ENCODE measurements around the gene CTNNBL1.

Gene CTNNBL1

DNA sequence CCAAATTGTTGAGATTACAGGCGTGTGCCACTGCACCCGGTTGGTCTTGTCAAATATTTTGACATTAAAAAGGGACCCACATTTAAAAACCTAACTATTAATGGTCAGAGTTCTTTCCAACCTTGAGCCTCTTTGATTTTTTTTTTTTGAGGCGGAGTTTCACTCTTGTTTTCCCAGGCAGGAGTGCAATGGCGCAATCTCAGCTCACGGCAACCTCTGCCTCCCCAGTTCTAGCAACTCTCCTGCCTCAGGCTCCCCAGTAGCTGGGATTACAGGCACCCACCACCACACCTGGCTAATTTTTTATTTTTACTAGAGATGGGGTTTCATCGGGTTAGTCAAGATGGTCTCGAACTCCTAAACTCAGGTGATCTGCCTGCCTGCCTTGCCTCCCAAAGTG lies 31.3 kb downstream of the CTNNBL1 start:
- TF ChIP-seq, protein P1, sequence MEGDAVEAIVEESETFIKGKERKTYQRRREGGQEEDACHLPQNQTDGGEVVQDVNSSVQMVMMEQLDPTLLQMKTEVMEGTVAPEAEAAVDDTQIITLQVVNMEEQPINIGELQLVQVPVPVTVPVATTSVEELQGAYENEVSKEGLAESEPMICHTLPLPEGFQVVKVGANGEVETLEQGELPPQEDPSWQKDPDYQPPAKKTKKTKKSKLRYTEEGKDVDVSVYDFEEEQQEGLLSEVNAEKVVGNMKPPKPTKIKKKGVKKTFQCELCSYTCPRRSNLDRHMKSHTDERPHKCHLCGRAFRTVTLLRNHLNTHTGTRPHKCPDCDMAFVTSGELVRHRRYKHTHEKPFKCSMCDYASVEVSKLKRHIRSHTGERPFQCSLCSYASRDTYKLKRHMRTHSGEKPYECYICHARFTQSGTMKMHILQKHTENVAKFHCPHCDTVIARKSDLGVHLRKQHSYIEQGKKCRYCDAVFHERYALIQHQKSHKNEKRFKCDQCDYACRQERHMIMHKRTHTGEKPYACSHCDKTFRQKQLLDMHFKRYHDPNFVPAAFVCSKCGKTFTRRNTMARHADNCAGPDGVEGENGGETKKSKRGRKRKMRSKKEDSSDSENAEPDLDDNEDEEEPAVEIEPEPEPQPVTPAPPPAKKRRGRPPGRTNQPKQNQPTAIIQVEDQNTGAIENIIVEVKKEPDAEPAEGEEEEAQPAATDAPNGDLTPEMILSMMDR (IDR thresholded peaks at IDR 0.05; ENCODE audit: low read depth, low read length, missing control alignments) = no peak
- DNase-seq (ENCODE audit: extremely low read depth, low read depth) = no peak

DNA sequence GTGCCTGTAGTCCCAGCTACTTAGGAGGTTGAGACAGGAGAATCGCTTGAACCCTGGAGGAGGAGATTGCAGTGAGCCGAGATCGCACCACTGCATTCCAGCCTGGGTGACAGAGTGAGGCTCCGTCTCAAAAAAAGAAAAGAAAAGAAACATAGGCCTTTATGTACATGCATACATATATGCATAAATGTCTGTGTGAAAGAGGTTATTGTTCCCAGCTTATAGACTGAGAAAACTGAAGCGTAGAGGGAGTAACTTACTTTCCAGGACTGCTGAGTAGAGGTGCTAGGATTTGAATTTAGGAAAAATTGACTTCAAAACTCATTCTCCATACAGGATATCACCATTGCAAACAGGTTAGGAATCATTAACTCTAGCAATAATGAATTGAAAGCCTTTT lies 32.0 kb downstream of the CTNNBL1 start:
- no peak for DNase-seq (ENCODE audit: extremely low read depth, low read depth)
- TF ChIP-seq, protein P1 (IDR thresholded peaks at IDR 0.05; ENCODE audit: low read depth, low read length, missing control alignments) = no peak
- no peak overlapping the region for H3K4me3 ChIP-seq (replicated peaks; ENCODE audit: low read depth, low read length)

More for the DNA sequence above, 31.3 kb downstream of the CTNNBL1 start:
- no peak overlapping the region for H3K4me3 ChIP-seq (replicated peaks; ENCODE audit: low read depth, low read length)

DNA sequence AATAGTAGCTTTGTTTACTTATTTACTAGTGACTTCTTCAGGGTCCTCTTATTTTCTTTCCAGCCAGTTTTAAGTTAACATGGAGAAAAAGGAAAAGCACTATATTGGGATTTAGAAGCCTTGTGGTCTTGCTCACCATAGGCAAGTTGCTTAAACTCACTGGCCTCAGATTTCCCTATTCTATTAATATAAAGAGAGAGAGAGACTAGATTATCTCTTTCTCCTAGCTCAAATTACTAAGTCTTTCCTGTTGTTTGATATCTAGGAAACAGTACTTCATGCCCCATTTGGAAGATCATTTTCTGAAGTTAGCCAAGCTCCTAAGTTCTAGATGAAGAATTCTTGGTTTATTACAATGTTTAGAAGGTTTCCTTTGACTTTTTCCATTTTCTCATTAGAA lies 32.5 kb downstream of the CTNNBL1 start:
- TF ChIP-seq, protein P1 (IDR thresholded peaks at IDR 0.05; ENCODE audit: low read depth, low read length, missing control alignments) = no peak
- no peak for DNase-seq (ENCODE audit: extremely low read depth, low read depth)
- H3K4me3 ChIP-seq (replicated peaks; ENCODE audit: low read depth, low read length) = no peak overlapping the region

DNA sequence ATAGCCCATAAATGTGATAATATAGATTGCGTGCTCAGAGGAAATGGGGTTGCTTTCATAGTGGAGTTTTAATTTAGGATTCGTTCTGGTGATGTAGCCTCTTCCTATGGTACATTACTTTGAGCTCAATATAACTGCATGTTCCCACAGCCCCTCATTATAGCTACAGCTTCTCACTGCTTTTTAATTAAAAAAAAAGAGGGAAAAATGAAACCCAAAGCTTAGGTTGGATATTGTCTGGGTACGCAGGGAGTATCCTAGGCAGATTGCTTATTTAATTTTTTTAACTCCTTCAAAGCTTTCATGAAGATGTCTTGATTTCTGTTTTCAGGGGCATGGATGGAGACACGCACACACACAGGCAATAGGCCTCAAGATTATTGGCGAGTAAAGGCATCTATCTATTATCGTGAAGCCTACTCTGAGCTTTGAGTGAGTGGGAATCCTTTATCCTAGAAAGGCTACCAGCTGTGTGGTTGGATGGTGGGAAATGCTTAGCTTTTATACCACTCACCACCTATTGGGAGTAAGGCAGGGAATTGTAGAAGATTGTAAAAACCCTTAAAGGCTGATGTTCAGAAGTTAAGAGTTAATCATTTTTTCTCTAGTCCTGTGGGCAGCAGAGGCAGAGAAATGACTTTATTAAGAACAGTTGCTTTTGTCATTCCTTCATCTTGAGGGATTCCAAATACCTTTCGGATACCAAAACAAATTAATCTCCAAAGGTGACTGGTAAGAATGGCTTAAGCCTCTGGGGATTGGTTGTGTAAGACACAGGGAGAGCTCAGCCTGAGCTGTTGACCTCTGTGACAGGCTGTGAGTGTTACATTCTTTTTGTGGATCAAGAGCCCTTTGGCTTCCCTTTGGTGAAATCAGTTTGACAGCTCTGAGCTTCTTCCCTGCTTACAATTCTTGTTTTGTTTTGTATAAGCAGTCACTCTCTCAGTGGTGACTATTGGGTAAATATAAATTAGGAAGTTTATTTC lies 33.4 kb downstream of the CTNNBL1 start:
- H3K4me3 ChIP-seq (replicated peaks; ENCODE audit: low read depth, low read length) = no peak overlapping the region
- DNase-seq (ENCODE audit: extremely low read depth, low read depth) = no peak
- TF ChIP-seq, protein P1 (IDR thresholded peaks at IDR 0.05; ENCODE audit: low read depth, low read length, missing control alignments) = no peak

DNA sequence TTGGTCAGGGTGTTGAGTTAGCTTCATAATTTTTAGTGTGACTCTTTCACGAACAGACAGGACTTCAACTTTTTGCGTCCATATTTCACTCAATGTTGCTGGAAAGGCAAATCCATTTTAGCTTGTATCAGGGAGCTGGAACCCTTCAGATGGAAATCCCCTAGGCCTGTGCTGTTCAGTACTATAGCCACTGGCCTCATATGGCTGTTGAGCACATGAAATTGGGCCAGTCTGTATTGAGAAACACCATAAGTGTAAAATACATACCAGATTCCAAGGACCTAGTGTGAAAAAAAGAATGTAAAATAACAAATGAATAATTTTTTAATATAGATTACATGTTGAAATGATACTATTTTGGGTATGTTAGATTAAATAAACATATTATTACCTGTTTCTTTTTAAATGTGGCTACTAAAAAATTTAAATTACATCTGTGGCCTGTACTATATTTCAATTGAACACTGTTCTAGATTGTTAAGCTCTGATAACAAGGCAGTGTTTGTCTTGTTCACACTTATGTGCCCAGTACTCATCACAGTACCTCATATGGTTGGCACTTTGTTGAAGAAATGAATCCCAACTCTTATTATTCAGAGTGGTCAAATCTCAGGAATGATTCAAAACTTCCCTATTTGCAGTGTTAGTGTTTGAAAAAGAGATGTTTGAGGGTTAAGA lies 34.3 kb downstream of the CTNNBL1 start:
- H3K4me3 ChIP-seq (replicated peaks; ENCODE audit: low read depth, low read length) = no peak overlapping the region
- TF ChIP-seq, protein P1 (IDR thresholded peaks at IDR 0.05; ENCODE audit: low read depth, low read length, missing control alignments) = no peak
- no peak for DNase-seq (ENCODE audit: extremely low read depth, low read depth)

DNA sequence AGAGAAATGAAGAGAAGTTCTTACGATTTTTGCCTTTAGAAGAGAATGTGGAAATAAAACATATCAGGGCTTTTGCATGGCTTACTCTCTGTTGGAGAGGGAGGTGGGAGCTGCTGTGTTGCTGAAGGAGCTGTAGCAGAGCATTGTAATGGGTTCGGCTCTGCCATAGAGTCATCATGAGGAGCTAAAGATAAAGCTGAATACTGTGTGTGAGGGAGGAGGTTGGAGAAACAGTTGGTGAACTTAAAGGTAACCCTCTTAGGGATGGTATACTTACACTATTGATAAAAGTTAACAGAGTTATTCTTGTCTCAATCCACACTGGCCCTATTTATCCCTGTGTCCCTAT lies 34.8 kb downstream of the CTNNBL1 start:
- H3K4me3 ChIP-seq (replicated peaks; ENCODE audit: low read depth, low read length) = no peak overlapping the region
- no peak for DNase-seq (ENCODE audit: extremely low read depth, low read depth)
- TF ChIP-seq, protein P1 (IDR thresholded peaks at IDR 0.05; ENCODE audit: low read depth, low read length, missing control alignments) = no peak
